Neural progenitor cell (in vitro differentiated cells): ENCODE results near the gene C2CD3.

Experiments
- CTCF ChIP-seq: fragments of 200-600 bp; sonication (generic); IDR thresholded peaks from 2 replicates; pipeline ENCODE4 v1.5.1; 2017; ENCODE audit warnings: antibody characterized with exemption, mild to moderate bottlenecking
- EZH2 ChIP-seq: fragments of 200-600 bp; sonication (generic); IDR thresholded peaks from 2 replicates; pipeline ENCODE4 v1.6.1; 2017; ENCODE audit warnings: antibody characterized with exemption, mild to moderate bottlenecking, moderate library complexity
- EZH2phosphoT487 ChIP-seq: fragments of 200-600 bp; sonication (generic); IDR thresholded peaks from 2 replicates; pipeline ENCODE4 v1.6.1; 2017; ENCODE audit warnings: antibody characterized with exemption

GRCh38 chr11:74085542-74085892 is 85.3 kb downstream of the C2CD3 start:
- TF ChIP-seq CTCF (no peak), EZH2 (no peak), EZH2phosphoT487 (no peak)
